GM19324 (cell line): ENCODE results near the gene HOXB7.
A peak's percentile ranks its signal among the peaks of the same experiment; 100 is the strongest.

Experiments
- ATAC-seq: cut with Tn5 transposase; IDR thresholded peaks from one replicate; pipeline ENCODE4 v1.9.1; 2021; ENCODE audit warnings: mild to moderate bottlenecking, moderate library complexity; ENCODE audit not compliant: unreplicated experiment, low FRiP score

Gene HOXB7

DNA sequence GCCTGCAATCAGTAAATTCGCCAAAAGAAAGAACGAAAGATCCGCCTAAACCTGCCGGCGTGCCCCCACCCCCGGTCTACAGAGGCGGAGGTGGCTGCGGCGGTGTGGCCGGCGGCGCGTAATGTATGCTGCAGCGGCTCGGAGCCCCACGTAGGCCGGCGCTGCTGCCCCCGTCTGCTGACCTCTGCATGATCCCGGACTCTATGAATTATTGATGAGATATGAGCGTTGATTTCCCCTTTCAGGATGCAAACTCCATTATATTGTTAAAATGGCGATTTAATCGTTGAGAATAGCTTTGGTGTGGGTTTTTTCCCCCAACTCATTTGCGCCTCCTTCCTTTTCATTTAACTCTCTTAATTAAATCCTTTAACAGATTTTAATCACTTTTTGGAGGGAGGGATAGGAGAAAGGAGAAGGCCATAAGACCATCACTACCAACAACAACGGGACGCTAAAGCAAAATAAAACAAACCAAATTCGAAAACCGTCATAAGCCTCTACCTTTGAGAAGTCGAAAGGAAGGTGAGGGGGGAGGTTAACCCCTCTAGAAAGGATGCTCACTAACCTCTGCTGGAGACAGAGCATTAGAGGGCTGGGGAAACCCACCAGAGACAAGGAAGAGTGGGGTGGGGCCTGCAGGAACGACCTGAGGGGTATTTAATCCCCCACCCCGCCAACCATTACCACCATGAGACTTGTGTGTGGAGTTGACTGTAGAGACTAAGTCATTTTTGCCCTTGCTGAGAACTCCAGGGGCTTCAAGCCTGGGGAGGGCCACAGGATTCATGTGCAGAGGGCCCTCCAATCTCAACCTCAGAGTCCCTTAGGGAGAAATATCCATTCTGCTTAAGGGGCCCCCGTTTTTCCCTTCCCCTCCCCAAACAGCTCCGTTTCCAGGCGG is 24.2 kb downstream of the HOXB7 start:
- no peak for ATAC-seq

DNA sequence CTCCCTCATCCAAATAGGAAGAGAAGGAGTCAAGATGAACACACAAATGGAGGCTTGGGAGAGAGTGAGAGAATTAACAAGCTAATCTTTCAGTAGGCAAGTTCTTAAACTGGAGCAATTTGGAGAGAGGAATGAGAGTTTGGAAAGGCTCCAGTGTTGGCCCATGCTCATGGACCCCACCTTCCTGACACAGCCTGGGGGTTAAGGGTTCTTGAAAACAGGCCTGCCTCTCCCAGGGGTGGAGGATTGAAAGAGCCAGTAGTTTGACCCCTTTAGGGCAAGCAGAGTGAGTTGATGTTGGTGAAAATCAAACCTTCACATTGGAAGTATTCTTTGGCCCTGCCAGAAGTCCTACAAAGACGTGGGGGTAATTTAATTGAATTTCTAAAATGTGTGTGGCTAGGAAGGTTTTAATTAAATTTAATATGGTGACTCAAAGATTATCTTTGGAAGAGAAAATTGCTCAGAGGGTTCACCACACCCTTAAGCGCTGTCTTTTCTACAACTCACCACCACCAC is 26.5 kb downstream of the HOXB7 start:
- ATAC-seq: no peak

DNA sequence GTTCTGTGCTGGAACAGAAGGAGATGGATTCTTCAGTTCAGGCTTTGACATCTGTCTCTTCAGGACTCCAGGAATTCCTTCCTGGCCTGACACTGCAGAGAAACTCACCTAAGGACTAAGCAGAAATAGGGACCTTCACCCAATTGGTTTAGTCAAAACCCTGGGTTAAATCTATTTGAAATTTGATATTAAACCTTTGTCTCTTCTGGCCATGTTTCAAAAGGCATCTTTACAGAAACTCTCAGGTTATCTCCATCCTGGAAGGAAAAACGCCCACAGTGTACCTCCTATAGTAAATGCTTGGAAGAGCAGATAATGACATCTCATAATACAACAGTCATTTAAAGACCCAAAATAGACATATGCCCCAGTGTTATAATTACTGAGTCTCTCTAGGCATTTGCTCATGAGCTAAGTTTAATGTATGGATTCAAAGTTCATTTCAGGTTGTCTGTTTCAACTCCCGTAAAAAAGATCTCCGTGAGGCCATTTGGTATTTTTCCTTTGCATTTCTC is 27.1 kb downstream of the HOXB7 start:
- no peak for ATAC-seq

DNA sequence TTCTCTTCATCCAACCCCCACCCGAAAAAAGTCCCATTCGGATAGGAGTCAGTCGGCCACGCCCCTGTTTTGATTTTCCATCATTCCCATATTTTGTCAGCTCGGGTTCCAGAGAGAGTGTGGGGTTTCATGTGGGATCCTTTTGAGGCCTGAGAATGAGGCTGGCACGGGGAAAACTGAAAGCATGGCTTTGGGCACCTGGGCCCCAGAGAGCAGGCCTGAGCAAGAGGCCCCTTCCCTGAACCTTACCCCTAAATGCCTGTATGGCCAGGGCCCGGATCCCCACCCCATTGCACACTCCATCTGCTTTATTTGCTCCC is 28.1 kb downstream of the HOXB7 start:
- no peak for ATAC-seq

DNA sequence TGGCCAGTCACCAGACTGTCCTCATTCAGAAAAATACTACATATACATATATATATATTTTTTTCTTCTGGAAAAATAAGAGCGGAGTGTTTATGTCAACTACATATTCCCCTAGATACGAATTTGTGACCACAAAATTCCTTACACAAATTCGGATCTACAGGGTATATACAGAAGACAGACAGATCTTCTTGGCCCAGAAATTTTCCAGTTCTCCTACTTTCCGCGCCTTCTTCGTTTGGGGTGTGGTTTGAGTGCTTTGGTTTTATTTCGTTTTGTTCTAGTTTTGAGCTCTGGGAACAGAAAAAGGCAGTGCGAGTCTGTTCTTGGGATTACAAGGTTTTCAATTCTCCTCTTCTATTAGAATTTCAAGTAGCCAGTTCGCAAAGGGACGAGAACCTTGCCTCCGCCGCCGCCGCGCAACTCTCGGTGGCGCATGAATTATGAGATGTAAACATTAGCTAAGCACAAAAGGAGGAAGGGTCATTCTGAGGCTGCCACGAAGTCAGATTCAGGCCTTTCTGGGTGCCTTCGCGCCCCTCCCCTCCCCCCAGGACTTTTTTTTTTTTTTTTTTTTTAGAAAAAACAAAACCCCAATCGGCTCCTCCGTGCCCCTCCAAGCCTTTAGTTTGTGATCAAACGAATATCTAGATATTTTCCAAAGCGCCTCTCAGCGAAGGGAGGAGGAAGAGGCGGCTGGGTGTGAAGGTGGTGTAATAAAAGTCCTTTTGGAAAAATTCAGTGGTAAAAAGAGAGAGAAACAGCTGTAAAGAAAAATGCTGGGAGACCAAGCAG is 30.9 kb downstream of the HOXB7 start:
- ATAC-seq: no peak

DNA sequence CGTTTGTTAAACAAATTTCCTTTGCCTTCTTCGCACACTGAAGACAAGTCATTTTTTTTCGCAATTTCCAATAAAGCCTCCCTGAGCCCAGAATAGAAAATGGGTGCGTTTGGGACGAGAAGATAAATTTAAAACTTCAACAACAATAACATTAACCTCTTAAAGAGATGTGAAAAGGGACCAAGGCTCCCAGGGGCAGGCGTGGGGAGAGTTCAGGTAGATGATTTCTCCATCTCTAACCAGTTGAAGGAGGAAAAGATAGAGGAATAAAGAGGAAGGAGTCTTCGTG is 31.4 kb downstream of the HOXB7 start:
- ATAC-seq: no peak

DNA sequence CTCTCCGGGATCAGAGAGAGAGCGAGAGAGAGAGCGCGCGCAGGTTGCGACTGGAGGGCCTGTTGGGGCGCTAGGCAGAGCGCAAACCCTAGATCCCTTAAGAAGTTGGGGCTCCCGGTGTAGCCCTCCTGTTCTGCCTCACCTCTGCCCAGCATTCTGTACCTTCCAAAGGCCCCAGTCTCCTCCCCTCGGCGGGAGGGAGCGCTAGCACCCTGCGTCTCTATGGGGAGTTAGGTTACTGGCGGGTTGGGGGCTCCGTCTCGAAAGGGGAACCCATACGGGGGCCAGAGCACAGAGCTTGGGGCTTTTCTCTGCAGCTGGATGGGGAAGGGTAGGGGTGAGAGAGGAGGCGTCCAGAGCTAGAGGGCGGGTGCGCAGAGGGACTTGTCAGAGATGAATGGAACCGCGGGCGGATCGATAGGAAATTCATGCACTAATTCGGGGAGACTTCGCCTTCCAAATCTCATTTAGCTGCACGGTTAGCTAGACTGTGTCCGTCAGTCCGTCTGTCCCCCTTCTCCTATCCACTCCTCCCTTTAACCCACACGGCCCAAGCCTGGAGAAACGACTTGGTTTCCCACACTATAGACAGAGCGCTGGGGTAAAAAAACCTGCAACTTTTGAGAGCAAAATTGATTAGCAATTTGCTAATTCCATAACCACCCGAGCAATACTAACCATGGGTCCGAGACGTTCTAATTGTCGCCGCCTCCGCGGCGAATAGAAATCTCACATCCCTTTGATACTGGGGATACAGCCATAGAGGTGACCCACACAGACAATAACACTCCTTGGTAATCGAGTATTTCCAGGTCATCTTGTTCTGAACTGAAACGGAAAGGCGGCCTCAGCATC is 32.0 kb downstream of the HOXB7 start:
- peak; percentile 15 for ATAC-seq

DNA sequence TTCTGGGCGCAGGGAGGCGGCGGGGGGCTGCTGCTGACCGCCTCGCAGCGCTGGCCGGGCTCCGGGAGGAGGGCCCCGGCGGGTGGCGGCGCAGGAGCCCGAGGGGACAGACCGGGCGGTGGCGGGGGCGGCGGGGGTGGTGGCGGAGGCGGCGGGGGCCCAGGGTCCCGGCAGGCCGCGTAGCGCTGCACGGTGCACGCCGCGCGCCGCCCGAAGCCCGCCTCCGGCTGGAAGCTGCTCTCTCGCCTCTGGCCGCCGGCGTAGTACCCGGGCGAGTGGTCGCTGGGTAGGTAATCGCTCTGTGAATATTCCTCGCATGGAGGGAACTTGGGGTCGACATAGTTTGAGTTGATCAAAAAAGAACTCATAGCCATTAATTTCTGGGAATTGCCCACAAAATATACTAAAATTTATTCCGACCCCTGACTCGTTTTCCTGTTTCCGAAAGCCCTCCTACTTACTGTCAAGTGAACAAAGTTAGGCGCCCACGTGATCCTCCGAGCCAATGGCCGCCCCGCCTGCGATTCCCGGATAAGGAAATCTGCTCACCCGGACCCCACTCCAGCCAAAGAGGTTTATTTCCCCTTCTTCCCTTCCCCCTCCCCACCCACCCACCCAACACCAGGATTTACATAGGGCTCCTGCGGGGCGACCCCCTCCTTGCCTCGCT is 32.7 kb downstream of the HOXB7 start, which contains the start of gene HOXB4:
Gene HOXB4 (minus strand): TSS at position 405 of the 670 bp plus-strand sequence. CDS start 31 bp downstream, at position 374.
- peak; percentile 50 for ATAC-seq

DNA sequence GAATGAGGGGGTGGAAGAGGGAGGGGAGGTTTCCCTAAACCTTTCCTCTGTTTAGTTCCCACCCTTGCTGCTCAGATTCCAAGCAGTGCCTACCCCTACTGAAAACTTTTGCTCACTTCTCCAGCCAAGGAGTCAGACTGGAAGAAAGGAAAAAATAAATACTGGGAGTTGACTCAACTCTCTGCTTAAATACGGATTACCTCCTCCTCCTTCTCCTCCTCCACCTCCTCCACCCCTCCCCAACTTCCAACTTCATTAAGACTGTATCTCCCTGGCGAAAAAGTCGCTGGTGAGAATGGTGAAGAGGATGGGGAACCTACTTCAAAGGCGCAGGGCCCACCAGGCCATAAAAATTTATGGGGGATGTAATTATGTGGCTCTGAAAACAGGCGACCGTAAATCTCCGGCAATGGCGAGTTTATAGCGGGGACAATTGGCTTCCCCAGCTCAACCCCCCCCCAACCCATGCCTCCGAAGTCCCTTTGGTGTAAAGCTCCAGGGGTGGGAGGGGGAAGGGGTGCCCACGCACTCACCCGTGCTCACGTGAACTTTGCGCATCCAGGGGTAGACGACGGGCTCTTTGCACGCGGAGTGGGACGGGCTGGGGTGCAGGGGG is 33.4 kb downstream of the HOXB7 start:
- peak; percentile 14 for ATAC-seq

DNA sequence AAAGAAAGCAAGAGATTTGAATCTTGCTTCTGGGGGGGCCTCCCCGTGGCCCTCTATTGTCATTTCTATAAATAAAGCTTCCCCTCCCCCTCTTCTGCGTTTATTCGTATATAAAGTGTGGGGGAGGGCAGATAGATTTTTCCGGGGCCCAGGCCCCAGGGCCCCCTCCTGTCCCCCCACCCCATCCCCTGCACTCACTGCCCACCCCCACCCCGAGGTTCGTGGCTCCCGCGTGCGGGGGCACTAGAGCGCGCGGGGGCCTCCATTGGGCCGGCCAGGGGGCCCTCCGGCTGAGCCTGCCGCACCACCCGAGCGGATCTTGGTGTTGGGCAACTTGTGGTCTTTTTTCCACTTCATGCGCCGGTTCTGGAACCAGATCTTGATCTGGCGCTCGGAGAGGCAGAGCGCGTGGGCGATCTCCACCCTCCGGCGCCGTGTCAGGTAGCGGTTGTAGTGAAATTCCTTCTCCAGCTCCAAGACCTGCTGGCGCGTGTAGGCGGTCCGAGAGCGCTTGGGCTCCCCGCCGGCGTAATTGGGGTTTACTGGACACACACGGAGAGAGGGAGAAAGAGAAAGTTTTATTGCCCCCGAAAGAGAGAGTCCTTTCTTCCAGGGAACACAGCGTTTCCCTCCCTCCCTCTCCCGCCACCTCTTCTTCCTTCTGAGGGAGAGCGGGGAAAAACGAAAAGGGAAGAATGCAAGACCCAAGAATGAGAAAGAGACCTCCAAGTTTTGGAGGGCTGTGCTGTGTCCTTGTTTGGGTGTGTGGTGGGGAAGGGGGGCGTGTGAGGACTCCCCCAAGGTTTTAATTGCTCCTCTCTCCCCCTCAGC is 34.1 kb downstream of the HOXB7 start:
- no peak for ATAC-seq

DNA sequence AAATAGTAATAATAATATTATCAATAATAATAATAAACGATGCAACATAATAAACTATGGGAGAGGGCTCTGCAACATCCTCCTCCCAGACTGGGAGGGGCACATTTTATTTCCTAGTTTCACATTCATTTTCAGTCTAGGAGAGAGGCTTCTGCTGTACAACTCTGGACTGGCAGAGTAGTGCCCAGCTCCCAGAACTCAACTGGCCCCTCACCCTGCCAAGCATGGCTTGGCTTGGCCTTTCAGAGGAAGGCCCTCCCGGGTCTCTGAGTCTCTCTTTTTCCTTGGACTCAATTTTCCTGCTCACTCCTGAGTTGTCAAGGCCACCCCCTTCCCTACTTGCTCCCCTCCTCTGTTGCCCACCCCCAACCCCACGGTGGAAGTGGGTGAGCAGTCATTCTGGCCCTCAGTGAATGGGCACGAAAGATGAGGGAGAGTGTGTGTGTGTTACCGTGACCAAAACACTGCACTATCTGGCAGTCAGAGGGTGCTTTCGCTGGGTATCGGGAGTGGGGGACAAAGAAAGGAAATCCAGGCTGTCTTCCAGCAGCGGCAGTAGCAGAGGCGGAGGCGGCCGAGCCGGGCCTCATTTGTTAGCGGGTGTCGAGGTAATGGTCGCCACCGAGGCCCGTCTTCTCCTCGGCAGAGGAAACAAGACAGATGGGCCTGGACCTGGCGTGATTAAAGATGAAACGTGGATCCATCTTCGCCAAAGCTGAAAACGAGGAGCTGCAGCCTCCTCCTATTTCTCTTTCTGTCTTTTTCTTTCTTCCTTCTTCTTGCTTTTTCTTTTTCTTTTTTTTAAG is 34.9 kb downstream of the HOXB7 start:
- no peak for ATAC-seq

DNA sequence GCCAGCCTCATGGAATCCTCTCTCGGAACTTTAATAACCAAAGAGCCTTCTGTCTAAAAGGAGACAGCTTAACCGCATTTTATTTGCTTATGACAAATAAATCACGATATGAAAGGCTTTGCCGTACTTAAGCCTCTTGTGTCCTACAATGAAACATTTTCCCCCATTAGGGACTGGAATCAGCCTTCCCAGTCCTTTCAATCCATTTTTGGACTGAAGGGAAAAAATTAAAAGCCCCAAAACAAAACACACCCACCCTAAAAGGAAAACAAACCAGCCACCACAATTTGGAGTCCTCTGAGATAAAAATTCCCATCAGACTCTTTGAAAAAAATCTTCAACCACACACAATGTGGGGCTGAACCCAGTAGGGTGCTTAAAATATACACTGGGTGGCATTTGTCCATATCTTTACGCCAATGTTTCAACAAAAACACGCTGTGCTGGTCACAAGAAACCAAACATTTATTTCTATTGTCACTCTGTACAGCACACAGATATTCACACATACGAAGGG is 35.7 kb downstream of the HOXB7 start:
- ATAC-seq: no peak

DNA sequence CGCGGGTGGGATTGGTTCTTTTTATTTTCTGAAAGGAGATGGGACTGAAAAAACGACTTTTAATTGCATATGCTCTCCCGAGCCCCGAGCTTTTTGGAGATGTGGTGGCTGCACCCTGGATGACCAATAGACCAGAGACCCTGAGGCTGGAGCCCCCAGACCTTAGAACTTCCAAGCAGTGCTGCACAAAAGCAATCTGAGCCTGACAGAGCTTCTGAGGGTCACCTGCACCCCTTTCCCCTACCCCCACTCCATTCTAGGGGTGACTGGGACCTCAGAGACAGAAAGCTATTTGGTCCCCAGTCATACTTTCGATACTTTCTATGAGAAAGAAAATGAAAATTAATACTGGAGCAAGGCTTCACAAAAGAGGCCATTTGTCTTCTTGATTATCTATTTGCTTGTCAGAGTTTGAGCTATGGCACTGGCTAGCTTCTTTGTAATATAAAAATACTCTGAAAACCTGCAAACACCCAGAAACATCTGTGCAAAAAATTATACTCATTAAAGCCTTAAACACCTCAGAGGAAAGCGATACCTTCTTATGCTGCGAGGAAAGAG is 36.2 kb downstream of the HOXB7 start:
- no peak for ATAC-seq

DNA sequence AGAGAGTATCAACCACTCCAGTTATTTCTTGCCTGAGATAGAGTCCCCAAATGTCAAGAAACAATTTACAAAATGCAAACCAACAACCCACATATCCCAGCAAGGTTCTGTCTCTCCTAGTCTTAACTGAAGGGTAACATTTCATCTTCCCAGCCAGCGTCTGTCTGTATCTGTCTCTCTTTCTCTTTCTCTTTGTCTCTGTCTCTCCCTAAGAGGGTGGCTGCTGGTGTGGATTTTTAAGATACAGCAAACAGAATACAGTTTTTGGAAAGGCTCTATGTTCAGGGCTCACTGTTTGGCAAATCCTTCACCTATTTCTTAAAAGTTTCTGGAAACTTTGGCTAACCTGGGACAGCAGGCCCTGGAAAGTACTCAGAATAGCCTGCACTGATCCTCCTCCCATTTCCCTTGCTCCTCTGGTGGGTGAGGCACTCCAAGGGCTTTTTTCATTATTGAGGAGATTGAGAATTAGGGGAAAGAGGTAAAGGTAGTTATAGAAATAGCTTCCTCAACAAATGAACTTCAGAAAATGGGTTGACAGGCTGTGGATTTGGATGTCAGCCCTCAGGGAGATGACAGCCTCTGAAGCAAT is 38.9 kb downstream of the HOXB7 start:
- ATAC-seq: no peak

DNA sequence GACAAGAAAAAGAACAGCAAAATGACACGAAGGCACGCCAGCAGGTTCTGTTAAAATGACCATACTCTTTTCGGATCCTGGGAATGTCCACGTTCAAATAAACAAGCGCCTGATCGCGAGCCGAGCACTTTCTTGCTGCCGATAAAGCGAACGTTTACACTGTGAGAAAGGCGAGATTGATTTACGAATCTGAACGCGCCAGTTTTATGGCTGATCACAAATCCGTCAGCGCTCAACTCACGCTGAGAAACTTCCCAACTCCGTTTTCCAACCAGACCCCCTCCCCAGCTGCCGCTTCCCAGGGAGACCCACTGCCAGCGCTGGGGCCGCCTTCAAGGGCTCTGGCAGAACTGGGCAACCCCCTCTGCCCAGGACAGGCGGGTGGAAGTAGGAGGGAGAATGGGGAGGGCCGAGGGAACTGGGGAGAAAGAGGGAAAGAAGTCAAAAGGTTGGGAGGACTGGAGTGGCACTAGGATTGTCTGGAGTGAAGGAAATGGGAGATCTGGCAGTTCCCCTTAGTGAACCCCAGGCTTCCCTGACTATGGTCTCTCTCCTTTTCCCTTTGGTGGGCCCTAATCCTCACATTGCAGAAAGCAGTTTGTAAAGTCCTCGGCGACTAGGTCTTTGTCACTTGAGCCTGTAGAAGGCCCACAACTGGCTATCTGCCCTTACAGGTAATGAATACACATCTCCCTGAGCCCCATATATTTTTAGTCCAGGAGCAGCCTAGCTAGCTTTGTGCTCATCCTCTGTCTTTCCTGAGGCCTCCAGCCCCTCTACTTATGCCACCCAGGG is 39.6 kb downstream of the HOXB7 start:
- ATAC-seq: no peak

DNA sequence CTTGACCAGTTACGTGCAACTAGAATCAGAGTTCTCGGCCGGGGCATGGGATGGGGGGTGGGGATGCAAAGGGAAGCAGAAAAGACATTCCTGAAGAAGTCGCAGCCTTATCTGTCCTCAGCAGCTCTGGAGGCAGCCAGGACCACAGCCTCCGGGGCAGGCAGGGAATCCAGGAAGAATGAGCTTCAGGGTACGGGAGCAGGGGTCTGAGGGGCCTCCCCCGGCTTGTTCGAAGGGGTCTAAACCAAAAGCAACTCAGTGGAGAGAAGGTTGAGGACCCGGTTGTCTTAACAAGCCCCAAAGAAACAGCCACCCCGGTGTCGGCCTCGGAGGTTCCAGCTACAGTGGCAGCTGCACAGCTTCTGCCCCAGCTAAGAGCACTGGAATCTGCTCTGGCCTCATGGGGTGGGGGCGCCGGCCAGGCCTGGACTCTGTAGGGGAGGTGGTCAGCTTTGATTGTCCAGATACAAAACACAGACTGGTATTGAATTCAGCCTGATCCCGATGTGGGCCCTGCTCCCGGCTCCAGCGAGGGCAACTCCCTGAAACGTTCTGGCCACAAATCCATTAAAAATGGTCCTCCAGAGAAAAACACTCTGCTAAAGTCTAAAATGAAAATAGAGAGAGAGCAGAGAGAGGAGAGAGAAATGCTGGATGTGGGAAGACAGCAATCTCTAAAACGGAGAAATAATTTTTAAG is 40.3 kb downstream of the HOXB7 start:
- no peak for ATAC-seq
